ENCODE data around the gene CCP110.

Gene CCP110

DNA sequence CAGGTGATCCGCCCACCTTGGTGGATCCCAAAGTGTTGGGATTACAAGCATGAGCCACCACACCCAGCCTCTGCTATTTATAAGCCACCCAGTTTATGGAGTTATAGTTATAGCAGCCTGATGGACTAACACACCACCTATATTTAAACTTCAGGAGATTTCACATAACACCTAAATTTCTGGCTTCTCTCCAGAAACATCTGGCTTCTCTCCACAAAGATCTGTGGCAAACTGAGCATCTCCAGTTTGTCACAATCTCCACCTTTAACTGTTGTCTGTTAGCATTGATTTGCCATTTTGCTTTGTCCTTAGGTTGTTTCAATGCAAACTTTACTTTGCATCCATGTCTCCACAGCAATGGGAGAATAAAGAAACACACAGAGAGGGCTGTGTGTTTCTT lies 41.5 kb upstream of the CCP110 start:
- Histone ChIP-seq H3K27ac (no peak overlapping the region), H3K4me3 (no peak overlapping the region)
- no peak for DNase-seq (ENCODE audit: low spot score)
- TF ChIP-seq CTCF (IDR thresholded peaks at IDR 0.05) = no peak

DNA sequence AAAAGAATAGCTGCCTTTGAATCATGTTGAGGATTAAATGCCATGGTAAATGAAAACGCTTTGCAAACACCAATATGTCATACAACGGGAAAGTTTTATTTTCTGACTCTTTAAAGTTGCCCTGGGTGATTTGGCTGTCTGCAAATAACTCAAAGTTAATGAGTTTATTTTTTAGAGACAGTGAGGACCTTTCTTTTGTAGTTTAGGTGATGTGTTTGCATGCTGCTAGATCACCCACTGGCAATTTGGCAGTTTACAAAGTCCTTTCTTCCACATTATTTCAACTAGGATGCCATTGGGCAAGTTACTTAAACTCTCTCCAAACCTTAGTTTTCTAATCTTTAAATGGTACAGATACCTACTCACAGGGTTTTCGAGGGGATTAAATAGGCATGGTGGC lies 39.6 kb upstream of the CCP110 start:
- no peak overlapping the region for H3K27ac ChIP-seq
- no peak for TF ChIP-seq CTCF (IDR thresholded peaks at IDR 0.05)
- no peak for DNase-seq (ENCODE audit: low spot score)
- H3K4me3 ChIP-seq = no peak overlapping the region

- DNase-seq (ENCODE audit: low spot score) = no peak
- Histone ChIP-seq H3K4me3 (no peak overlapping the region), H3K27ac (no peak overlapping the region)
- TF ChIP-seq CTCF (IDR thresholded peaks at IDR 0.05) = no peak
Observed at GRCh38 chr16:19485611-19486010, 38.1 kb upstream of the CCP110 start.

DNA sequence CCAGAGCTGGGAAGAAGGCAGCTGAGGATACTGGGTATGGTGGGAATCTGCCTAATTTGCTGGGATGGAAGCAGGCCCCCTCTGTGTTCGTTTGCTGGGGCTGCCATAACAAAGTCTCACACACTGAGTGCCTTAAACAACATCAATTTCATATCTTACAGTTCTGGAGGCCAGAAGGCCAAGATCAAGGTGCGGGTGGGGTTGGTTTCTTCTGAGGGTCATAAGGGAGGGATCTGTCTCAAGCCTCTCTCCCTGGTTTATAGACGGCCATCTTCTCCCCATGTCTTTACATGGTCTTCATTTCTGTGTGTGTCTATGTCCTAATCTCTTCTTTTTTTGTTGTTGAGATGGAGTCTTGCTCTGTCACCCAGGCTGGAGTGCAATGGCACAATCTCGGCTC lies 37.7 kb upstream of the CCP110 start:
- no peak overlapping the region for H3K27ac ChIP-seq
- DNase-seq (ENCODE audit: low spot score) = no peak
- no peak overlapping the region for H3K4me3 ChIP-seq
- TF ChIP-seq CTCF (IDR thresholded peaks at IDR 0.05) = no peak

GRCh38 chr16:19486750-19487325 lies 36.9 kb upstream of the CCP110 start:
- no peak for TF ChIP-seq CTCF (IDR thresholded peaks at IDR 0.05)
- DNase-seq (ENCODE audit: low spot score) = no peak
- no peak overlapping the region for H3K27ac ChIP-seq

GRCh38 chr16:19488213-19488640 lies 35.5 kb upstream of the CCP110 start:
- DNase-seq (ENCODE audit: low spot score) = no peak
- Histone ChIP-seq H3K27ac (no peak overlapping the region), H3K4me3 (no peak overlapping the region)
- TF ChIP-seq CTCF (IDR thresholded peaks at IDR 0.05) = no peak

More at GRCh38 chr16:19486750-19487325, 36.9 kb upstream of the CCP110 start:
- no peak overlapping the region for H3K4me3 ChIP-seq

DNA sequence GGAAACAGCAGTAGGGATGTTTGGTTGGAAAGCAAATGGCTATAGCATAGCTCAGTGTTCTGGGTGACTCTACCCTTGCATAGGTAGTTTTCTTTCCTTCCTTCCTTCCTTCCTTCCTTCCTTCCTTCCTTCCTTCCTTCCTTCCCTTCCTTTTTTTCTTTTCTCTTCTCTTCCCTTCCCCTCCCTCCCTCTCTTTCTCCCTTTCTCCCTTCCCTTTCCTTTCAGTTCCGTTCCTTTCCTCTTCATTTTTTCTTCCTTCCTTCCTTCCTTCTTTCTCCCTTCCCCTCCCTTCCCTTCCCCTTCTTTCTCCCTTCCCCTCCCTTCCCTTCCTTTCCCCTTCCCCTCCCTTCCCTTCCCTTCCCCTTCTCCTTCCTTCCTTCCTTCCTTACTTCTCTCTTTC lies 33.1 kb upstream of the CCP110 start:
- no peak overlapping the region for H3K4me3 ChIP-seq
- no peak for TF ChIP-seq CTCF (IDR thresholded peaks at IDR 0.05)
- DNase-seq (ENCODE audit: low spot score) = no peak
- no peak overlapping the region for H3K27ac ChIP-seq
